Measurements from ENCODE around the gene KIAA1549.

The KIAA1549 gene

DNA sequence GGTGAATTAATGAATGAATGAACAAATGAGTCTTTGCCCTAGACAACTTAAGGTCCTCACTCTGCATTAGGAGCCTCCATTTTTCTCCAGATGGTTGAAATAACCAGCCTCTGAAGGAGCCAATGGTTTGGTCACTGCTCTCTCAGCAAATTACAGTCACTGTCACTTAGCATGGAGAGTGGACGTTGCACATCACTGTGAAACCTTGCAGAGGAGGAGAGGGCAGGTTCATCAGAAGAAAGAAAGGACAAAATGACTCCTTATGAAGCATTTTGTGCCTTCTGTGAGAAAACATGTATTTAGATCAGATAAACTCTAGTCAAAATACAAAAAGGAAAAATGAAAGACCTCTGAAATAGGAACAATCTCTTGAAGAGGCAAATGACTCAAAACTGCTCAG, 176.6 kb downstream of the KIAA1549 start:
- POLR2A ChIA-PET = no interaction called here
- no peak overlapping the region for H3K27ac ChIP-seq (ENCODE audit: extremely low read depth, low read depth, low read length)
- no peaks in the 10 kb centered on the region for H3K4me1 ChIP-seq (ENCODE audit: control insufficient read depth, insufficient read depth, low read length)
- H3K36me3 ChIP-seq (ENCODE audit: control insufficient read depth in 2 of 2, insufficient read depth in 1 of 2, low read length in 2 of 2) = no peaks in the 10 kb centered on the region
- H3K9me3 ChIP-seq (ENCODE audit: control insufficient read depth, insufficient read depth, low read depth, low read length) = no peaks in the 10 kb centered on the region
- CTCF ChIA-PET = no interaction called here
- H3K4me3 ChIP-seq (ENCODE audit: low read depth, low read length) = no peak overlapping the region
- TF ChIP-seq ZNF548 (tag by site-specific recombination; IDR thresholded peaks at IDR 0.05) (no peak), ZNF626 (tag by site-specific recombination; IDR thresholded peaks at IDR 0.05) (no peak), ZNF518A (tag by site-specific recombination; conservative IDR thresholded peaks at IDR 0.05; ENCODE audit: low read depth) (no peak), OVOL3 (tag by site-specific recombination; IDR thresholded peaks at IDR 0.05) (no peak), ZNF169 (tag by site-specific recombination; IDR thresholded peaks at IDR 0.05) (no peak), ZNF221 (tag by site-specific recombination; IDR thresholded peaks at IDR 0.05; ENCODE audit: borderline replicate concordance) (no peak), ZNF146 (tag by site-specific recombination; IDR thresholded peaks at IDR 0.05) (no peak)

- POLR2A ChIA-PET = no interaction called here
- H3K4me1 ChIP-seq (ENCODE audit: control insufficient read depth, insufficient read depth, low read length) = no peaks in the 10 kb centered on the region
- no peak overlapping the region for H3K27ac ChIP-seq (ENCODE audit: extremely low read depth, low read depth, low read length)
- no peak overlapping the region for H3K4me3 ChIP-seq (ENCODE audit: low read depth, low read length)
- no peaks in the 10 kb centered on the region for H3K9me3 ChIP-seq (ENCODE audit: control insufficient read depth, insufficient read depth, low read depth, low read length)
- TF ChIP-seq AEBP2 (tag by site-specific recombination; IDR thresholded peaks at IDR 0.05; ENCODE audit: borderline replicate concordance) (no peak), YY1 (tag by site-specific recombination; IDR thresholded peaks at IDR 0.05) (no peak), ZNF677 (tag by site-specific recombination; IDR thresholded peaks at IDR 0.05) (no peak), ZNF266 (tag by site-specific recombination; IDR thresholded peaks at IDR 0.05; ENCODE audit: low read depth) (no peak), ZNF837 (tag by site-specific recombination; IDR thresholded peaks at IDR 0.05) (no peak)
- CTCF ChIA-PET = interaction anchor here (0.6 kb wide), 1 partner anchor 273 kb away, joined by 3 read pairs; no protein-coding TSS in a partner anchor
- H3K36me3 ChIP-seq (ENCODE audit: control insufficient read depth in 2 of 2, insufficient read depth in 1 of 2, low read length in 2 of 2) = no peaks in the 10 kb centered on the region
Measured at GRCh38 chr7:138802706-138803105, 178.5 kb downstream of the KIAA1549 start.

DNA sequence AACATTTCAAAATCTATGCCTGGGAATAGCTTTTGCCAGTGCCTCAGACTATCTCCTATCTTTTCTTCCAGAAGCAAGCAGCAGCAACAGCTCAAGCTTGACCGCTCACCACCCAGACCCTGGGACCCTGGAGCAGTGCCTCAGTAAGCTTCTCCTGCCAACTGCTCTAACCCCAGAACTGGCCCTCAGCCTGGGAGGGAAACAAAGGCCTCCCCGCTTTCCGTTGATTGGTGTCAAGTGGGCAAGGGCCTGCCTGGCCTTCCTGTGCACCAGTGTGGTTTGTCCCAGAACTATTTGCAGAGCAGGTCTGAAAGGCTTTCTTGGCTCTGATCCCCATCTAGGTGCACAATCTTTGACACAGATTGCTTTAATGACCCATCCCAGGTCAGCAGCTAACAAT, 179.9 kb downstream of the KIAA1549 start:
- POLR2A ChIA-PET = interaction anchor here (0.6 kb wide), 1 partner anchor 16 kb away, joined by 8 read pairs; no protein-coding TSS in a partner anchor
- no peak for TF ChIP-seq ZNF664 (tag by site-specific recombination; IDR thresholded peaks at IDR 0.05)
- TF ChIP-seq ZNF423 (tag by site-specific recombination; IDR thresholded peaks at IDR 0.05) = no peak
- no peak for TF ChIP-seq ZNF112 (tag by site-specific recombination; IDR thresholded peaks at IDR 0.05)
- TF ChIP-seq OSR2 (tag by site-specific recombination; IDR thresholded peaks at IDR 0.05) = no peak
- no peak for TF ChIP-seq ZNF248 (tag by site-specific recombination; IDR thresholded peaks at IDR 0.05)
- no peak for TF ChIP-seq ZNF76 (tag by site-specific recombination; IDR thresholded peaks at IDR 0.05; ENCODE audit: borderline replicate concordance, low read depth)
- TF ChIP-seq ZNF214 (tag by site-specific recombination; IDR thresholded peaks at IDR 0.05; ENCODE audit: borderline replicate concordance) = no peak
- no peak for TF ChIP-seq ZNF629 (tag by site-specific recombination; IDR thresholded peaks at IDR 0.05)
- no peak for TF ChIP-seq ZNF621 (tag by site-specific recombination; IDR thresholded peaks at IDR 0.05)
- TF ChIP-seq, protein P1, sequence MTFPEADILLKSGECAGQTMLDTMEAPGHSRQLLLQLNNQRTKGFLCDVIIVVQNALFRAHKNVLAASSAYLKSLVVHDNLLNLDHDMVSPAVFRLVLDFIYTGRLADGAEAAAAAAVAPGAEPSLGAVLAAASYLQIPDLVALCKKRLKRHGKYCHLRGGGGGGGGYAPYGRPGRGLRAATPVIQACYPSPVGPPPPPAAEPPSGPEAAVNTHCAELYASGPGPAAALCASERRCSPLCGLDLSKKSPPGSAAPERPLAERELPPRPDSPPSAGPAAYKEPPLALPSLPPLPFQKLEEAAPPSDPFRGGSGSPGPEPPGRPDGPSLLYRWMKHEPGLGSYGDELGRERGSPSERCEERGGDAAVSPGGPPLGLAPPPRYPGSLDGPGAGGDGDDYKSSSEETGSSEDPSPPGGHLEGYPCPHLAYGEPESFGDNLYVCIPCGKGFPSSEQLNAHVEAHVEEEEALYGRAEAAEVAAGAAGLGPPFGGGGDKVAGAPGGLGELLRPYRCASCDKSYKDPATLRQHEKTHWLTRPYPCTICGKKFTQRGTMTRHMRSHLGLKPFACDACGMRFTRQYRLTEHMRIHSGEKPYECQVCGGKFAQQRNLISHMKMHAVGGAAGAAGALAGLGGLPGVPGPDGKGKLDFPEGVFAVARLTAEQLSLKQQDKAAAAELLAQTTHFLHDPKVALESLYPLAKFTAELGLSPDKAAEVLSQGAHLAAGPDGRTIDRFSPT (tag by site-specific recombination; IDR thresholded peaks at IDR 0.05) = no peak
- no peak for TF ChIP-seq ZNF146 (tag by site-specific recombination; IDR thresholded peaks at IDR 0.05)
- no peak for TF ChIP-seq ZNF560 (tag by site-specific recombination; IDR thresholded peaks at IDR 0.05; ENCODE audit: borderline replicate concordance)
- TF ChIP-seq ZNF580 (tag by site-specific recombination; IDR thresholded peaks at IDR 0.05) = no peak

More for the DNA sequence above, 179.9 kb downstream of the KIAA1549 start:
- Histone ChIP-seq H3K36me3 (ENCODE audit: control insufficient read depth in 2 of 2, insufficient read depth in 1 of 2, low read length in 2 of 2) (no peaks in the 10 kb centered on the region), H3K27ac (ENCODE audit: extremely low read depth, low read depth, low read length) (no peak overlapping the region), H3K9me3 (ENCODE audit: control insufficient read depth, insufficient read depth, low read depth, low read length) (no peaks in the 10 kb centered on the region), H3K4me1 (ENCODE audit: control insufficient read depth, insufficient read depth, low read length) (no peaks in the 10 kb centered on the region), H3K4me3 (ENCODE audit: low read depth, low read length) (no peak overlapping the region)
- CTCF ChIA-PET = no interaction called here
